Spleen (tissue), 11 donors: Measurements from ENCODE around the gene BAHCC1. TPM values are rescaled to one million over a fixed set of nuclear protein-coding genes. Genes with fewer than 3 reads are reported as not detected.

Experiments
- DNase-seq: peaks from one replicate; pipeline ENCODE4 v3.0.0-alpha.2; 2020
- H3K27ac ChIP-seq, 8 donors: fragments of 200-600 bp; sonication (generic) in 7 of 8; 1 replicate in 4 of 8; 2 replicates in 4 of 8; pipeline versions ENCODE4 v1.5.0 to v1.8.0; 2016 to 2021; ENCODE audit warnings: inconsistent platforms in 4 of 8, mild to moderate bottlenecking in 4 of 8, moderate library complexity in 1 of 8
- H3K27me3 ChIP-seq, 7 donors: fragments of 200-600 bp; sonication (generic) in 6 of 7; replicated peaks in 1 of 7; 1 replicate in 4 of 7; 2 replicates in 3 of 7; pipeline versions ENCODE4 v1.5.0 to v1.8.0; 2016 to 2021; ENCODE audit warnings: inconsistent platforms in 3 of 7, mild to moderate bottlenecking in 1 of 7
- H3K36me3 ChIP-seq, 6 donors: fragments of 200-600 bp; sonication (generic) in 5 of 6; 1 replicate in 4 of 6; 2 replicates in 2 of 6; pipeline versions ENCODE4 v1.5.0 to v1.8.0; 2016 to 2021; ENCODE audit warnings: inconsistent platforms in 2 of 6
- H3K4me1 ChIP-seq, 6 donors: fragments of 200-600 bp; sonication (generic) in 5 of 6; 1 replicate in 3 of 6; 2 replicates in 3 of 6; pipeline versions ENCODE4 v1.5.0 to v1.8.0; 2016 to 2021; ENCODE audit warnings: inconsistent platforms in 3 of 6
- H3K4me3 ChIP-seq, 8 donors: fragments of 200-600 bp; sonication (generic) in 7 of 8; 1 replicate in 4 of 8; 2 replicates in 4 of 8; pipeline versions ENCODE4 v1.5.0 to v1.8.0; 2016 to 2021; ENCODE audit warnings: inconsistent platforms in 4 of 8, mild to moderate bottlenecking in 4 of 8, moderate library complexity in 2 of 8
- H3K9me3 ChIP-seq, 8 donors: fragments of 200-600 bp; sonication (generic) in 7 of 8; 1 replicate in 4 of 8; 2 replicates in 4 of 8; pipeline versions ENCODE4 v1.5.0 to v1.8.0; 2016 to 2021; ENCODE audit warnings: inconsistent platforms in 4 of 8
- CTCF ChIP-seq, 11 experiments: fragments of 200-600 bp in 7 of 11; fragments of 450-650 bp in 4 of 11; sonication (generic) in 4 of 11; IDR thresholded peaks in 8 of 11; conservative IDR thresholded peaks in 3 of 11; 1 replicate in 7 of 11; 2 replicates in 4 of 11; pipeline versions ENCODE4 v1.4.0 to v1.8.0; 2016 to 2021; ENCODE audit warnings: antibody characterized with exemption in 11 of 11, inconsistent platforms in 4 of 11, mild to moderate bottlenecking in 1 of 11
- POLR2A ChIP-seq, 3 donors: fragments of 450-650 bp; IDR thresholded peaks; one replicate each; pipeline ENCODE4 v1.5.1; 2017; ENCODE audit warnings: antibody characterized with exemption in 3 of 3, mild to moderate bottlenecking in 1 of 3
- POLR2AphosphoS5 ChIP-seq, 3 donors: sonication (generic); formaldehyde crosslinking; IDR thresholded peaks; one replicate each; pipeline ENCODE4 v1.5.1; 2017; ENCODE audit warnings: antibody characterized with exemption in 3 of 3
- WGBS, 5 donors: extraction: QIAGEN DNeasy Blood & Tissue Kit in 3 of 5; methylation state at CpG; one replicate each; pipeline versions ENCODE4 v1.1.5 to v1.1.7; 2013 to 2018; 5-methylcytosine and 5-hydroxymethylcytosine counted together
- intact Hi-C: fragments of 100-400 bp; cut with DNase I; formaldehyde crosslinking; loops from one replicate; pipeline ENCODE4 v1.15.0; 2023; ENCODE audit warnings: low total_unique reads
- polyA plus RNA-seq, 3 donors: library from polyadenylated mRNA; stranded (reverse); fragments of 200-250 nt; gene quantifications; one replicate each; pipeline ENCODE4 v1.2.1, GENCODE V29; 2013
- total RNA-seq, 7 donors: library from RNA; depleted of rRNA in 3 of 7; stranded (reverse); fragments of >200 nt in 3 of 7; fragmentation: NEBNext Ultra II Directional in 4 of 7; extraction: Animal tissue kit (Norgen Biotek cat#: 25700) in 4 of 7; gene quantifications; one replicate each; pipeline versions ENCODE4 v1.1.0 to v1.2.1, GENCODE V29; 2016 to 2021
- donor health status: healthy with polysubstance abuse.
- donor health status: DM: no; HTN: no; CAD: no; lungs with moderate emphysema.
- donor health status: DM: no; HTN: no; CAD: no.
- donor health status: Bipolar disorder and iron deficiency.
- donor health status: healthy.
- donor health status: DM: no; HTN: no; CAD: no.
- donor health status: DM: yes; HTN: yes; CAD: no.

BAHCC1 gene
- total and polyA plus RNA-seq, 10 donors, result 1.7 to 20.3 (median 12.4) TPM

GRCh38 chr17:81449351-81449750 lies 54.1 kb downstream of the BAHCC1 start:
- no peaks in the 10 kb centered on the region for H3K9me3 ChIP-seq
- H3K36me3 ChIP-seq, result peaks cover 0 to 16% (median 0%) of the 10 kb centered on the region in 6 donors
- no peak for DNase-seq
- no peak overlapping the region for H3K27ac ChIP-seq
- TF ChIP-seq CTCF (IDR thresholded peaks at IDR 0.05 in 8 of 11, conservative IDR thresholded peaks at IDR 0.05 in 3 of 11) (no peak), POLR2AphosphoS5 (IDR thresholded peaks at IDR 0.05) (no peak)
- intact Hi-C loops, result no loop called here
- WGBS, 5 donors, result 55 to 75% (median 58%) methylated on average over 4 to 8 of the region's 8 CpGs
- peaks cover 13 to 31% (median 17%) of the 10 kb centered on the region in 6 donors for H3K4me1 ChIP-seq
- H3K27me3 ChIP-seq, result peaks cover 0 to 52% (median 0%) of the 10 kb centered on the region in 7 donors
- no peak overlapping the region for H3K4me3 ChIP-seq

DNA sequence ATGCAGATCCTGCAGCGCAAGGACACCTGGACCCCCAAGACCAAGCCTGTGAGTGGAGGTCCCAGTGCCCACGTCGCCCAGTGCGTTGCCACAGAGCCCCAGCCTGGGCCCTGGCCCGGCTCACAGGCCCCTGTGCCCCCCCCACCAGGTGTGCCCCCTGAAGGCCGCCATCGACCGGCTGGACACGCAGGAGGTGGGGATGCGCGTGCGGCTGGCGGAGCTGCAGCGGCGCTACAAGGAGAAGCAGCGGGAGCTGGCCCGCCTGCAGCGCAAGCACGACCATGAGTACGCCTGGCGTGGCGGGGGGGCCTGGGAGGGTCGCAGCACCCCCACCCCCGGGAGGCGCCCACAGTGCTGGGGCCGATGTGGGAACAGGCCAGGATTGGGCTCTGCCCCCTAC lies 56.6 kb downstream of the BAHCC1 start:
- no peak for DNase-seq
- WGBS, 5 donors, result 92 to 96% (median 93%) methylated on average over 22 to 26 of the region's 26 CpGs; no CpG with 5 or more reads in 1 of the 5 donors
- Histone ChIP-seq H3K27ac (no peak overlapping the region), H3K4me3 (no peak overlapping the region), H3K27me3 (peaks cover 0 to 75% (median 0%) of the 10 kb centered on the region in 7 donors), H3K4me1 (peaks cover 18 to 56% (median 41%) of the 10 kb centered on the region in 6 donors), H3K36me3 (peaks cover 0 to 16% (median 0%) of the 10 kb centered on the region in 6 donors), H3K9me3 (no peaks in the 10 kb centered on the region)
- intact Hi-C loops, result no loop called here
- TF ChIP-seq CTCF (IDR thresholded peaks at IDR 0.05 in 8 of 11, conservative IDR thresholded peaks at IDR 0.05 in 3 of 11) (no peak), POLR2A (IDR thresholded peaks at IDR 0.05) (no peak), POLR2AphosphoS5 (IDR thresholded peaks at IDR 0.05) (no peak)

DNA sequence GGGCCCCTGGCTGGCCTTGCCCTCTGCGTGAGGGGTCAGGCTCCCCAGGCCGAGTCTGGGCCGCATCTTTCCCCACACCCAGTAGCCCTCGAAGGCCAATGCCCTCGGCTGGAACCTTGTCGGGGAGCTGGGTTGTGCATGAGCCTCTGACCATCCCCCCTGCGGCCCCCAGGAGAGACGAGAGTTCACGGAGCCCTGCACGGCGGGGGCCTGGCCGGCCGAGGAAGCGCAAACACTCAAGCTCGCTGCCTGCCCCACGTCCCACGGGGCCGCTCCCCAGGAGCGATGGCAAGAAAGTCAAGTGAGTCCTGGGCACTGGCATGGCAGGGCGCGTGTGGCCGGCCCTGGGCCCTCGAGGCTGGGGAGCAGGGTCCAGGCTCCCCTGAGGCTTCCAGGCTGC lies 57.3 kb downstream of the BAHCC1 start:
- DNase-seq, result no peak
- peaks cover 18 to 62% (median 42%) of the 10 kb centered on the region in 6 donors for H3K4me1 ChIP-seq
- H3K4me3 ChIP-seq, result no peak overlapping the region
- H3K9me3 ChIP-seq, result no peaks in the 10 kb centered on the region
- peaks cover 0 to 75% (median 0%) of the 10 kb centered on the region in 7 donors for H3K27me3 ChIP-seq
- intact Hi-C loops, result no loop called here
- H3K36me3 ChIP-seq, result peaks cover 0 to 9% (median 0%) of the 10 kb centered on the region in 6 donors
- TF ChIP-seq CTCF (IDR thresholded peaks at IDR 0.05 in 8 of 11, conservative IDR thresholded peaks at IDR 0.05 in 3 of 11), result no peak
- TF ChIP-seq POLR2AphosphoS5 (IDR thresholded peaks at IDR 0.05), result no peak
- no peak for TF ChIP-seq POLR2A (IDR thresholded peaks at IDR 0.05)
- H3K27ac ChIP-seq, result no peak overlapping the region
- WGBS, 5 donors, result 72 to 95% (median 75%) methylated on average over 16 to 23 of the region's 23 CpGs; no CpG with 5 or more reads in 1 of the 5 donors

DNA sequence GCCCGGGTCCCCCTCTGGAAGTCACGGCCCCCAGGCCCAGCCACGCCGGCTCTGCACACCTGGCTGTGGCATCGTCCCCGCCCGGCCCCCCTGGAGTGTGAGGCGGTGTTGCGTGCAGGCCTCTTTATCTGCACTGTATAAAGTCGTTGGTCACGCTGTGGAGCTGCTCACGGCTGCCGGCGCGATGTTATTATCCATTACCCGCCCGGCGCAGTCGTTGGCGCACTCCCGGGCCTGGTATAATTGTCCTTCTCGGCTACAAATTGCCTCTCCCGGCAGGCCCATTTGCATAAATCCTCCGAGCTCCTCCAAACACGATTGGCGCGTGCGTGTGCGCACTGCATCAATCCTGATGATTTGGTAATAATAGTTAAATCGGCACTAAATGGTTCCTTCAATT lies 57.8 kb downstream of the BAHCC1 start:
- H3K27me3 ChIP-seq, result peaks cover 0 to 75% (median 0%) of the 10 kb centered on the region in 7 donors
- no peak for DNase-seq
- intact Hi-C loops, result no loop called here
- H3K4me3 ChIP-seq, result no peak overlapping the region
- H3K4me1 ChIP-seq, result peaks cover 18 to 64% (median 43%) of the 10 kb centered on the region in 6 donors
- 54 to 73% (median 66%) methylated on average over 19 to 30 of the region's 30 CpGs for WGBS, 5 donors
- H3K36me3 ChIP-seq, result peaks cover 0 to 3% (median 0%) of the 10 kb centered on the region in 6 donors
- TF ChIP-seq POLR2A (IDR thresholded peaks at IDR 0.05) (no peak), POLR2AphosphoS5 (IDR thresholded peaks at IDR 0.05) (no peak), CTCF (IDR thresholded peaks at IDR 0.05 in 8 of 11, conservative IDR thresholded peaks at IDR 0.05 in 3 of 11) (no peak)
- H3K9me3 ChIP-seq, result no peaks in the 10 kb centered on the region
- no peak overlapping the region for H3K27ac ChIP-seq
